ENCODE results near the gene NEK7.

GRCh38 chr1:198160222-198160621 is 3.4 kb downstream of the NEK7 start:
- no peak for TF ChIP-seq POLR2A (IDR thresholded peaks at IDR 0.05; ENCODE audit: low read depth, low read length)
- no peak for TF ChIP-seq TAF1 (IDR thresholded peaks at IDR 0.05; ENCODE audit: borderline replicate concordance, low read depth, low read length)
- TF ChIP-seq POLR2AphosphoS5 (IDR thresholded peaks at IDR 0.05; ENCODE audit: low read depth, low read length), result no peak

Measured in GM12892 (cell line).